MV-4-11 (cell line): ENCODE data around the gene ABCB9.

ENCODE experiments used
- DNase-seq: peaks from one replicate; lab custom pipeline; 2025; lab: John Stamatoyannopoulos, UW

The ABCB9 gene

GRCh38 chr12:122981587-122982476 lies 15.6 kb upstream of the ABCB9 start:
- DNase-seq = peak; percentile 27

DNA sequence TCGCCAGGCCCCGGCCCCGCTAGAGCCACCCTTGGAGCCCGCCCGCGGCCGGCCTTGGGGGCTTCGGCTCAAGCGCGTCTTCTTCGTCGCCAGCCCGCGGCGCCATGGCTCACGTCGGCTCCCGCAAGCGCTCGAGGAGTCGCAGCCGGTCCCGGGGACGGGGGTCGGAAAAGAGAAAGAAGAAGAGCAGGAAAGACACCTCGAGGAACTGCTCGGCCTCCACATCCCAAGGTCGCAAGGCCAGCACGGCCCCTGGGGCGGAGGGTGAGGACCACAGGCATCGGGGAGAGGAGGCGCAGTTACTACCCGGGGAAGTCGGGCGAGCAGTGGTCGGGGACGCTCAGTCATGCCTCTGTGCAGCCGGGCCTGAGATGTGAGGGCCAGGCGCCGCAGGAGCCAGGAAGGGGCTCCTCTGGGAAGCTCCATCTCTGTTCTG lies 14.8 kb upstream of the ABCB9 start:
- DNase-seq = no peak

GRCh38 chr12:122980183-122981035 lies 14.1 kb upstream of the ABCB9 start, which contains the start of gene ARL6IP4:
TSS of gene ARL6IP4 (plus strand) at chr12:122980681. CDS start at chr12:122981140, 459 bp downstream.
- peak; percentile 29 for DNase-seq

GRCh38 chr12:122979908-122980182 lies 13.6 kb upstream of the ABCB9 start:
- DNase-seq = no peak

GRCh38 chr12:122979001-122979907 lies 13.0 kb upstream of the ABCB9 start:
- DNase-seq = no peak

- DNase-seq = no peak
Measured at GRCh38 chr12:122978507-122978955, 12.3 kb upstream of the ABCB9 start.

- no peak for DNase-seq
Measured at GRCh38 chr12:122977655-122978392, 11.6 kb upstream of the ABCB9 start.

GRCh38 chr12:122977153-122977552 lies 10.9 kb upstream of the ABCB9 start:
- no peak for DNase-seq

- no peak for DNase-seq
Measured at GRCh38 chr12:122976648-122976975, 10.3 kb upstream of the ABCB9 start.

DNA sequence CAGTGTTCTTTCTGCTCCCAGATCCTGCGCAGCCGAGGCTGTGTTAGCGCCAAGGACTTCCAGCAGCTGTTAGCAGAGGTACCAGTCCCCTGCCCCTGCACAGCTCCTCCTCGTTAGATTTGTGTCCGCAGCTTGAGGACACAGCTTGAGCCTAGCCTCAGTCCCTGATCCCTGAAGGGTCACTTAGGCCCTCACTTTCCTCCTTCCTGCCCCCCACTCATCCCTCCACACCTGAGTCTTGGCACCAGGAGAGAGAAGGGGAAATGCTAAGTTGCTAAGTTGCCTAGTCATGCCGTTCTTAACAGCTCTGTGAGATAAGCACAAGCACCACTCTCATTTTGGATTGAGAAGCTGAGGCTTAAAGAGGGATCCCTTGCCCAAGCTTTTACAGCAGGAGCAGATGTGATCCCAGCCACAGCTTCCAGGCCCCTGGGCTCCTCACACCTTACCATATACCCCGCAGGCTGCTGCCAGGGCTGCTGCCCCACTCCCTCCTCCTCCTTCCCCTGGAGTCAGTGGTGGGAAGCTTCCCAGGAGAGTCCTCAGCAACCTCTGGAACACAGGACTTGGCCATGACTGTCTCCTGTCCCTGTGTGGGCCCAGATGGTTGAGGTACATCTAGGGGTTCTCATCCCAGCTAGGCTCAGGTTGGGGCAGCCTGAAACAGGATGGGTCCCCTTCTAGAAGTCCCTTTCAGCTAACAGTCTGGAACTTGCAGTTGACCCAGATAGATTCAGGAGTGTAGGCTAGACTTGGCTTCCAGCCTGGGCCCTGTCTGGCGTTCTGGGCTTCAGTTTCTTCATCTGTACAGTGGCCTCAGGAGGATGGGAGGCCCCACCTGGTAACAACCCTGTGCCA lies 9.8 kb upstream of the ABCB9 start:
- no peak for DNase-seq

- DNase-seq = peak; percentile 91
Measured at GRCh38 chr12:122974892-122975789, 8.9 kb upstream of the ABCB9 start, which contains the start of gene OGFOD2. TSS of gene OGFOD2 (plus strand) at chr12:122975244. CDS start at chr12:122975252, 8 bp downstream.

DNA sequence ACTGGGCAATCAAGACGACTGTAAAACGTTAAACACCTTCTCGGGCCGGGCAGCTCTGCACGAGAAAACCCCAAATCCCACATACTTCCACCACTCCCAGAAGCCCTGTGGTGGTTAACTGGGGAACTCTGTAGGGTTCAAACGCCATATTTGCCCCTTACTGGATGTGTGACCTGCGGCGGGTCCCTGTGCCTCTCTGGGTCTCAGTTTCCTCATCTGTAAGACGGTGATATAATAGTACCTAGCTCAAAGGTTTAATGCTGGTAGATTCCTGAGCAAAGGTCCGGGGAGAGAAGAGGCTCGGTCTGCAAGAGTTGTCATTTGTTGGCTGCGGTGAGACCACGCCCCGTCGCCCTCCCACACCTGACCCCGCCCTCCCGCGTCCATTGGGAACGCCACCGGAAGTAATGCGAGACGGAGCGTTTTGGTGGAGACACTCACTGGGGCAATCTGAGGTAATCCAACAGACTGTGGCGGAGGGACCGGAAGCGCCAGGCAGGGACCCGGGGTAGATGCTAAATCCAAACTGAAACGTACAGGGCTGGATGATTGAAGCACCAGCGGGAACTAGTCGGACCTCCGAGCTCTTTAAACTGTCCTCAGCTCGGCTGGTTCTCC lies 8.1 kb upstream of the ABCB9 start:
- peak; percentile 97 for DNase-seq

DNA sequence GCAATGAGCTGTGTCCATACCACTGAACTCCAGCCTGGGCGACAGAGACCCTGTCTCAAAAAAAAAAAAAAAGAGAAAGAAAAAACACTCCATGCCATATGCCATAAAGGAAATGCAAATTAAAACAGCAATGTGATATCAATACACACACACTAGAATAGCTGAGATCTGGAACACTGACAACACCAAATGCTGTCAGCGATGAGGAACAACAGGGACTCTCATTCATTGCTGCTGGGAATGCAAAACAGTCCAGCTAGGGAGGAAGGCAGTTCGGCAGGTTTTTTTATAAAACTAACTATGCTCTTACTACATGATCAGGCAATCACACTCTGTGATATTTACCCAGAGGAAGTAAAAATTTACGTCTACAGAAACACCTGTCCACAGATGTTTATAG lies 3.4 kb upstream of the ABCB9 start:
- no peak for DNase-seq

DNA sequence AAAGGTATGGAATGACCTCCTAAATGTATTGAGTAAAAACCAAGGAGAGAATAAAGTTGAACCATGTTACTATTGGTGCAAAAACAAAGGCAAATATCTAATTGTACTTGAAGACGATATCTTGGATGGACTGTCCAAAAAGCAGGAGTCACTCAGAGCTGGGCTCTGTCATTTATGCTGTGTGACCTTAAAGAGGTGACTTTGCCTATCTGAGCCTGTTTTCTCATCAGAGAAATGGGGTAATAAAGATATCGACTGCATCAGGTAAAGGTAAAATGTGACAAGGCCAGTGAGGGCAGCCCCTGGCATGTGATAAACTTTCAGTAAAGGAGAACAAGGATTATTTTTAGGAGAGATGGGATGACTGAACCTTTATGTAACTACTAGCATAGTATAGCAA lies 1.8 kb upstream of the ABCB9 start:
- DNase-seq = no peak

GRCh38 chr12:122966743-122967550 lies 684 bp upstream of the ABCB9 start:
- no peak for DNase-seq

DNA sequence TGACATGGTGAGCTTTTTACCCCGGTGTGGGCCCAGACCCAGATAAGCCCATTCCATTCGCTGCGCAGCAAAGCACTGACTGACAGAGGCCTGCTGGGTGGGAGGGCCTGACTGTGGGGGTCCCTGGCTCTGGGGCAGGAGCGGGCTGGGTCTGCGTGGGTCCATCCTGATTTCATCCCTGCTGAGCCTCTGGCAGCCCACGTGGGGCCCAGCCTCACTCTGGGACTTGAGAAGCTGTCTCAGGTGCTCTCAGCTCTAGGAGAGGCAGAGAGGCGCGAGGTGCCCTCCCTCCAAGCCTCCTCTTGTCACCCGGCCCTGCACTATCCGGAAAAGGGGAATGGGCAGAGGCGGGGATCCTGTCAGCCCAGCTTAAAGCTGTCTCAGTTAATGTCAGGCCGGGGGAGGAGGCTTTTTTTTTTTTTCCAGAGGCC lies 927 bp downstream of the ABCB9 start:
- no peak for DNase-seq

DNA sequence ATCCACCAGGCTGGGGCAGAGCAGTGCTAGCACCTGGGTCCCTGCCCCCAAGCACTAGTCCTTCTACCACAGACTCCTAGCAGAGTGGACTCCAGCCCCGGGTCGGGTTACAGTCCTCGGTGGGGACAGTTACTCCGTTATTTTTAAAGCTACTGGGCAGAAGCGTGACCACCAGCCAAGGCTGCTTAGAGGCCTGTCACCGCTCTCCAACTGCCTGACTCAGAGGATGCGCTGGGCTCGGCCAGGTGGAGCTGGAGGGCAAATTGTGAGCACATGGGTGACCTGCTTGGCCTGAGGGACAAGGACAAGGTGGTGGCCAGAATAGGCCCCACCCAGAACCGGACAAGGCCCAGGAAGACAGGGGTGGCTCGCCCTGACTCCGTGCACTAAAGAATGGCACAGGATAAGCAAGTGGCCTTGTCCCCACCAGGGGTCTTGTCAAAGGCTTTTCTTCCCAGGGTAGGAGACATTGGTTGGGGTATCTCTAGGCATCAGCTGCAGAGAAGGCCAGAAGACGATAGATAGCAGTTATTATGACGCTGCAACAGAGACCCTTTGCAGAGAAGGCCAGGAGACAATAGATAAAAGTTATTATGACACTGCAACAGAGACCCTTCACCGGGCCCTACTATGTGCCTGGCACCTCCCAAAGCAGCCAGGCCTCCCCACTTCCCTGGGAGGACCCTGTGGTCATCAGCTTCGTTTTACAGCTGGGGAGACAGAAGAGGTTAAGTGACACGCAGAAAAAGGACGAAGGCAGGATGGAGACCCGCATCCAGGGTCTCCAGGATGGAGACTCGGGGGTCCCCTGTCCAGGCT lies 1.6 kb downstream of the ABCB9 start:
- DNase-seq = no peak
